Tibial artery (tissue), 4 donors: ENCODE data around the gene TAF11L14.
"Not testable (repeated sequence)": the region's sequence is repeated elsewhere in the genome, so short reads cannot be mapped to it uniquely, and the experiment has no call there.

Experiments
- DNase-seq, 2 donors: peaks; one replicate each; pipeline ENCODE4 v3.0.0-alpha.2; 2019
- H3K27ac ChIP-seq, 2 donors: fragments of 200-600 bp; sonication (generic) in 1 of 2; 1 replicate in 1 of 2; 2 replicates in 1 of 2; pipeline ENCODE4 v1.5.1; 2018 to 2019; ENCODE audit warnings: mild to moderate bottlenecking in 1 of 2
- H3K27me3 ChIP-seq, 2 donors: fragments of 200-600 bp; sonication (generic) in 1 of 2; one replicate each; pipeline versions ENCODE4 v1.5.1 to v1.6.0; 2016 to 2019
- H3K36me3 ChIP-seq, 3 donors: fragments of 200-600 bp; sonication (generic) in 2 of 3; one replicate each; pipeline ENCODE4 v1.5.1; 2016 to 2019; ENCODE audit warnings: mild to moderate bottlenecking in 2 of 3
- H3K4me1 ChIP-seq, 4 donors: fragments of 200-600 bp; sonication (generic) in 2 of 4; 1 replicate in 3 of 4; 2 replicates in 1 of 4; pipeline ENCODE4 v1.5.1; 2016 to 2019
- H3K4me3 ChIP-seq, 2 donors: fragments of 200-600 bp; sonication (generic) in 1 of 2; 1 replicate in 1 of 2; 2 replicates in 1 of 2; pipeline ENCODE4 v1.5.1; 2018 to 2019; ENCODE audit warnings: mild to moderate bottlenecking in 2 of 2
- H3K9me3 ChIP-seq, 3 donors: fragments of 200-600 bp; sonication (generic) in 1 of 3; one replicate each; pipeline ENCODE4 v1.5.1; 2016 to 2019
- intact Hi-C: fragments of 100-400 bp; cut with DNase I; formaldehyde crosslinking; loops from one replicate; pipeline ENCODE4 v1.15.0; 2023; ENCODE audit warnings: low total_unique reads
- TF ChIP-seq, protein P1 (sequence below), 2 experiments: fragments of 200-600 bp in 1 of 2; fragments of 450-650 bp in 1 of 2; IDR thresholded peaks; one replicate each; pipeline ENCODE4 v1.5.1; 2017 to 2019; ENCODE audit warnings: antibody characterized with exemption in 2 of 2, mild to moderate bottlenecking in 1 of 2, moderate library complexity in 1 of 2

The TAF11L14 gene

DNA sequence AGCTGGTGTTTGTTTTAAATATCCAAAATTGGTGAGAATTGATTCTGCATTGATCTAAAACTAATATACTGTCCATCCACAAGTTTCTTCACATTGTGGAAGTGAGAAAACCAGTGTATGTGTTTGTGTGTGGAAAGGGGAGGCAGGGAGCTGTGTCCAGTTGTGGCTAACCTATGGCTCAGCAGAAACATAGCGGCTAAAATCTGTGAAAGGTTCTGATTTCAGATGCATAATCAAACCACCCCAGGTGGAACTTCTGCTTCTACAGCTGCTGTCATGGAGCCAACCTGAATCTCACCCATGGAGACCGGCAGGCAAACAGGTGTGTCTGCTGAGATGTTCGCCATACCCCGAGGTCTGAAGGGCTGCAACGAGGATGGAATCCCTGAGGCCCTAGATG, at the start of gene TAF11L14:
Gene TAF11L14, plus strand, starts transcription at position 301 of the 400 bp plus-strand sequence.
- Histone ChIP-seq H3K27ac (no peak within 1 kb of the TSS), H3K27me3 (no peaks in the 10 kb centered on the region), H3K9me3 (no peaks in the 10 kb centered on the region), H3K4me1 (no peaks in the 10 kb centered on the region), H3K36me3 (no peaks in the 10 kb centered on the region), H3K4me3 (no peak within 1 kb of the TSS)
- intact Hi-C loops, result no loop called here
- no peak for DNase-seq
- TF ChIP-seq, protein P1, sequence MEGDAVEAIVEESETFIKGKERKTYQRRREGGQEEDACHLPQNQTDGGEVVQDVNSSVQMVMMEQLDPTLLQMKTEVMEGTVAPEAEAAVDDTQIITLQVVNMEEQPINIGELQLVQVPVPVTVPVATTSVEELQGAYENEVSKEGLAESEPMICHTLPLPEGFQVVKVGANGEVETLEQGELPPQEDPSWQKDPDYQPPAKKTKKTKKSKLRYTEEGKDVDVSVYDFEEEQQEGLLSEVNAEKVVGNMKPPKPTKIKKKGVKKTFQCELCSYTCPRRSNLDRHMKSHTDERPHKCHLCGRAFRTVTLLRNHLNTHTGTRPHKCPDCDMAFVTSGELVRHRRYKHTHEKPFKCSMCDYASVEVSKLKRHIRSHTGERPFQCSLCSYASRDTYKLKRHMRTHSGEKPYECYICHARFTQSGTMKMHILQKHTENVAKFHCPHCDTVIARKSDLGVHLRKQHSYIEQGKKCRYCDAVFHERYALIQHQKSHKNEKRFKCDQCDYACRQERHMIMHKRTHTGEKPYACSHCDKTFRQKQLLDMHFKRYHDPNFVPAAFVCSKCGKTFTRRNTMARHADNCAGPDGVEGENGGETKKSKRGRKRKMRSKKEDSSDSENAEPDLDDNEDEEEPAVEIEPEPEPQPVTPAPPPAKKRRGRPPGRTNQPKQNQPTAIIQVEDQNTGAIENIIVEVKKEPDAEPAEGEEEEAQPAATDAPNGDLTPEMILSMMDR (IDR thresholded peaks at IDR 0.05), result no peak

DNA sequence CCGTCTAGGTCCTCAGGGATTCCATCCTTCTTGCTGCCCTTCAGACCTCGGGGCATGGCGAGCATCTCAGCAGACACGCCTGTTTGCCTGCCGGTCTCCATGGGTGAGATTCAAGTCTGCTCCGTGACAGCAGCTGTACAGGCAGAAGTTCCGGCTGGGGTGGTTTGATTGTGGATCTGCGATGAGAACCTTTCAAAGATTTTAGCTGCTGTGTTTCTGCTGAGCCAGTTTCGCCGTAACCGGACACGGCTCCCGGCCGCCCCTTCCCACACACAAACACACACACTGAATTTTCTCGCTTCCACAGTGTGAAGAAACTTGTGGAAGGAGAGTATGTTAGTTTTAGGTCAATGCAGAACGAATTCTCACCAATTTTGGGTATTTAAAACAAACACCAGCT, 48.6 kb upstream of the TAF11L14 start, which contains the start of gene TAF11L7:
Gene TAF11L7, minus strand, starts transcription at position 101 of the 400 bp plus-strand sequence.
- H3K27ac ChIP-seq, DNase-seq, H3K9me3 ChIP-seq, H3K4me3 ChIP-seq, intact Hi-C loops, H3K4me1 ChIP-seq, H3K36me3 ChIP-seq, H3K27me3 ChIP-seq: not testable (repeated sequence)

DNA sequence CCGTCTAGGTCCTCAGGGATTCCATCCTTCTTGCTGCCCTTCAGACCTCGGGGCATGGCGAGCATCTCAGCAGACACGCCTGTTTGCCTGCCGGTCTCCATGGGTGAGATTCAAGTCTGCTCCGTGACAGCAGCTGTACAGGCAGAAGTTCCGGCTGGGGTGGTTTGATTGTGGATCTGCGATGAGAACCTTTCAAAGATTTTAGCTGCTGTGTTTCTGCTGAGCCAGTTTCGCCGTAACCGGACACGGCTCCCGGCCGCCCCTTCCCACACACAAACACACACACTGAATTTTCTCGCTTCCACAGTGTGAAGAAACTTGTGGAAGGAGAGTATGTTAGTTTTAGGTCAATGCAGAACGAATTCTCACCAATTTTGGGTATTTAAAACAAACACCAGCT, 43.4 kb upstream of the TAF11L14 start, which contains the start of gene TAF11L8:
Gene TAF11L8, minus strand, starts transcription at position 101 of the 400 bp plus-strand sequence.
- H3K4me3 ChIP-seq, H3K27ac ChIP-seq, H3K4me1 ChIP-seq, H3K27me3 ChIP-seq, DNase-seq, H3K9me3 ChIP-seq, intact Hi-C loops, H3K36me3 ChIP-seq: not testable (repeated sequence)

DNA sequence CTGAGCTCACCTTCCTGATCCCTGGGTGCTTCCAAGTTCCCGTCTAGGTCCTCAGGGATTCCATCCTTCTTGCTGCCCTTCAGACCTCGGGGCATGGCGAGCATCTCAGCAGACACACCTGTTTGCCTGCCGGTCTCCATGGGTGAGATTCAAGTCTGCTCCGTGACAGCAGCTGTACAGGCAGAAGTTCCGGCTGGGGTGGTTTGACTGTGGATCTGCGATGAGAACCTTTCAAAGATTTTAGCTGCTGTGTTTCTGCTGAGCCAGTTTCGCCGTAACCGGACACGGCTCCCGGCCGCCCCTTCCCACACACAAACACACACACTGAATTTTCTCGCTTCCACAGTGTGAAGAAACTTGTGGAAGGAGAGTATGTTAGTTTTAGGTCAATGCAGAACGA, 40.0 kb upstream of the TAF11L14 start, which contains the start of gene TAF11L9:
Gene TAF11L9, minus strand, starts transcription at position 140 of the 400 bp plus-strand sequence.
- H3K27ac ChIP-seq, H3K9me3 ChIP-seq, intact Hi-C loops, DNase-seq, H3K27me3 ChIP-seq, H3K4me1 ChIP-seq, H3K36me3 ChIP-seq, H3K4me3 ChIP-seq: not testable (repeated sequence)

DNA sequence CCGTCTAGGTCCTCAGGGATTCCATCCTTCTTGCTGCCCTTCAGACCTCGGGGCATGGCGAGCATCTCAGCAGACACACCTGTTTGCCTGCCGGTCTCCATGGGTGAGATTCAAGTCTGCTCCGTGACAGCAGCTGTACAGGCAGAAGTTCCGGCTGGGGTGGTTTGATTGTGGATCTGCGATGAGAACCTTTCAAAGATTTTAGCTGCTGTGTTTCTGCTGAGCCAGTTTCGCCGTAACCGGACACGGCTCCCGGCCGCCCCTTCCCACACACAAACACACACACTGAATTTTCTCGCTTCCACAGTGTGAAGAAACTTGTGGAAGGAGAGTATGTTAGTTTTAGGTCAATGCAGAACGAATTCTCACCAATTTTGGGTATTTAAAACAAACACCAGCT, 36.5 kb upstream of the TAF11L14 start, which contains the start of gene TAF11L10:
Gene TAF11L10, minus strand, starts transcription at position 101 of the 400 bp plus-strand sequence.
- H3K9me3 ChIP-seq, H3K4me3 ChIP-seq, H3K4me1 ChIP-seq, H3K27ac ChIP-seq, H3K36me3 ChIP-seq, DNase-seq, H3K27me3 ChIP-seq, intact Hi-C loops: not testable (repeated sequence)

DNA sequence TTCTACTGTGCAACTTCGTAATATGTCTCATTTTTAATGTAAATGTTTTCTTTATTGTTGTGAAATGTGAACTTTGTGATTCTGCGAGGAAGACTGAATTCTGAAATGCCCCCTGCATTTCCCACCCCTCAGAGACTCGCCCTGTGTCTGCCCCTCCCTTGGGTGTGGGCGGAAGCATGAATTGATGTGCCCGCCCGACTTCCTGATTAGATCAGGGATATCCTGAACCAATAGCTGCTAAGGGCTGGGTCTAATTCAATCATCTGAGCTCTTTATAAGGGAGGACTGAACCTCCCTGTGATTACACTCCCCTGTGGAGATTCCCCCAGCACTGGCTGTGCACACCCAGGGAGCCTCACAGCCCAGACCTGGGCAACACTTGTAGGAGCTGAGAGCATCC, 30.4 kb upstream of the TAF11L14 start, which contains the start of gene TAF11L11:
Gene TAF11L11, plus strand, starts transcription at position 304 of the 400 bp plus-strand sequence.
- H3K9me3 ChIP-seq, H3K36me3 ChIP-seq, H3K4me3 ChIP-seq, H3K4me1 ChIP-seq, DNase-seq, intact Hi-C loops, H3K27ac ChIP-seq, H3K27me3 ChIP-seq: not testable (repeated sequence)

DNA sequence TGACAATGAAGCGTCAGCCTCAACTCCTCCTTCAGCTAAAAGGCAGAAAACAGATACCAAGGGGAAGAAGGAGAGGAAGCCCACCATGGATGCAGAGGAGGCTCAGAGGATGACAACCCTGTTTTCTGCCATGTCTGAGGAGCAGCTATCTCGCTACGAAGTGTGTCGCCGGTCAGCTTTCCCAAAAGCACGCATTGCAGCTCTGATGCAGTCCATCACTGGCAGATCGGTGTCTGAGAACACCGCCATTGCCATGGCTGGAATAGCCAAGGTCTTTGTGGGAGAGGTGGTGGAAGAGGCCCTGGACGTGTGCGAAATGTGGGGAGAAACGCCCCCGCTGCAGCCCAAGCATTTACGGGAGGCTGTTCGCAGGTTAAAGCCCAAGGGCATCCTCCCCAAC, 29.3 kb upstream of the TAF11L14 start:
- Histone ChIP-seq H3K27me3 (no peaks in the 10 kb centered on the region), H3K27ac (no peak overlapping the region), H3K4me1 (no peaks in the 10 kb centered on the region), H3K9me3 (no peaks in the 10 kb centered on the region), H3K4me3 (no peak overlapping the region), H3K36me3 (no peaks in the 10 kb centered on the region)
- no peak for DNase-seq
- intact Hi-C loops, result no loop called here
- TF ChIP-seq, protein P1 (IDR thresholded peaks at IDR 0.05), result no peak

DNA sequence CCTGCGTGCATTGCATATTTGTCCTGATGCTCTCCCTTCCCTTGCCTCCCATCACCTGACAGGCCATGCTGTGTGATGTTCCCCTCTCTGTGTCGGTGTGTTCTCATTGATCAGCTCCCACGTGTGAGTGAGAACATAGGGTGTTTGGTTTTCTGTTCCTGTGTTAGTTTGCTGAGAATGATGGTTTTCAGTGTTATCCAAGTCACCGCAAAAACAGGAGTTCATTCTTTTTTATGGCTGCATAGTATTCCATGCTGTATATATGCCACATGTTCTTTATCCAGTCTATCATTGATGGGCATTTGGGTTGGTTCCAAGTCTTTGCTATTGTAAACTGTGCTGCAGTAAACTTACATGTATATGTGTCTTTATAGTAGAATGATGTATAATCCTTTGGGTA, 26.8 kb upstream of the TAF11L14 start:
- H3K36me3 ChIP-seq, intact Hi-C loops, H3K27ac ChIP-seq: not testable (repeated sequence)

DNA sequence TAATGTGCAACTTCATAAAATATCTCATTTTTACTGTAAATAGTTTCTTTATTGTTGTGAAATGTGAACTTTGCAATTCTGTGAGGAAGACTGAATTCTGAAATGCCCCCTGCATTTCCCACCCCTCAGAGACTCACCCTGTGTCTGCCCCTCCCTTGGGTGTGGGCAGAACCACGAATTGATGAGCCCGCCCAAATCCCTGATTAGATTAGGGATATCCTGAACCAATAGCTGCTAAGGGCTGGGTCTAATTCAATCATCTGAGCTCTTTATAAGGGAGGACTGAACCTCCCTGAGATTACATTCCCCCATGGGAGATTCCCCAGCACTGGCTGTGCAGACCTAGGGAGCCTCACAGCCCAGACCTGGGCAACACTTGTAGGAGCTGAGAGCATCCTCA, 24.2 kb upstream of the TAF11L14 start, which contains the start of gene TAF11L12:
Gene TAF11L12, plus strand, starts transcription at position 301 of the 400 bp plus-strand sequence.
- H3K36me3 ChIP-seq, H3K4me3 ChIP-seq, H3K27me3 ChIP-seq, H3K27ac ChIP-seq, intact Hi-C loops, DNase-seq, H3K9me3 ChIP-seq, H3K4me1 ChIP-seq: not testable (repeated sequence)

More for the DNA sequence above, 26.8 kb upstream of the TAF11L14 start:
- H3K4me1 ChIP-seq, H3K27me3 ChIP-seq, H3K4me3 ChIP-seq, DNase-seq, H3K9me3 ChIP-seq: not testable (repeated sequence)
